HCT116 (cell line): ENCODE measurements around the gene LYRM7. TPM values are rescaled to one million over a fixed set of nuclear protein-coding genes. Genes with fewer than 3 reads are reported as not detected.

ENCODE experiments used
- ATAC-seq: fragments of 200-7000 bp; cut with Tn5 transposase; 2 replicates; pipeline ENCODE4 v1.9.1; 2020; ENCODE audit warnings: mild to moderate bottlenecking, moderate library complexity
- BruUV-seq: library from RNA; stranded (reverse); fragments of 400-500 nt; replicated peaks from 2 replicates; lab custom pipeline; 2021; lab: Mats Ljungman, UMichigan
- CTCF ChIA-PET: fragments of 300-600 bp; sonication (Branson Sonifier 250); formaldehyde crosslinking; loops from one replicate; lab custom pipeline; 2021; ENCODE audit warnings: antibody characterized with exemption; lab: Charles Lee
- POLR2A ChIA-PET: fragments of 300-600, 350-600 bp; sonication (Branson Sonifier 250); formaldehyde crosslinking; loops from one replicate; lab custom pipeline; 2021; ENCODE audit warnings: antibody characterized with exemption; lab: Charles Lee
- RAD21 ChIA-PET, 2 experiments: fragments of 300-600 bp; sonication (Branson Sonifier 250); formaldehyde crosslinking; loops; one replicate each; lab custom pipeline; 2023; ENCODE audit warnings: low total read pairs in 2 of 2; ENCODE audit not compliant: uncharacterized antibody in 2 of 2, unreplicated experiment in 2 of 2, low non-redundant PET in 1 of 2; lab: Charles Lee
- DNase-seq: peaks from one replicate; pipeline ENCODE4 v3.0.0-alpha.2; 2010; ENCODE audit warnings: low read depth, low spot score
- H2AFZ ChIP-seq: fragments of 200-600 bp; shearing (Covaris generic), sonication (generic); 2 replicates; pipeline ENCODE4 v1.6.1; 2017; ENCODE audit warnings: low read depth, mixed run types, mixed read lengths, antibody characterized with exemption, low read length; ENCODE audit not compliant: poor library complexity, severe bottlenecking
- H3K27ac ChIP-seq: 2 replicates; pipeline ENCODE4 v1.5.1; 2012; ENCODE audit warnings: low read depth, low read length
- H3K27me3 ChIP-seq: fragments of 200-600 bp; sonication (generic); 2 replicates; pipeline ENCODE4 v1.6.1; 2016; ENCODE audit warnings: mixed run types, low read length, mixed read lengths; ENCODE audit not compliant: insufficient read depth
- H3K36me3 ChIP-seq, 2 experiments: fragments of 200-500 bp in 1 of 2; fragments of 200-600 bp in 1 of 2; sonication (Bioruptor generic) in 1 of 2; sonication (generic) in 1 of 2; 2 replicates each; pipeline versions ENCODE4 v1.5.1 to v1.6.1; 2014 to 2016; ENCODE audit warnings: low read length in 2 of 2, inconsistent platforms in 1 of 2, mixed read lengths in 1 of 2, mixed run types in 1 of 2; ENCODE audit not compliant: insufficient read depth in 2 of 2, control insufficient read depth in 1 of 2
- H3K4me1 ChIP-seq, 2 experiments: fragments of 200-600 bp in 1 of 2; sonication (generic) in 1 of 2; 2 replicates each; pipeline versions ENCODE4 v1.5.1 to v1.6.1; 2012 to 2017; ENCODE audit warnings: low read length in 2 of 2, inconsistent platforms in 1 of 2, mild to moderate bottlenecking in 1 of 2, mixed read lengths in 1 of 2, mixed run types in 1 of 2, moderate library complexity in 1 of 2; ENCODE audit not compliant: insufficient read depth in 2 of 2, control insufficient read depth in 1 of 2
- H3K4me2 ChIP-seq: fragments of 200-600 bp; sonication (generic); 2 replicates; pipeline ENCODE4 v1.6.1; 2017; ENCODE audit warnings: mixed run types, low read length, mixed read lengths
- H3K4me3 ChIP-seq, 2 experiments: fragments of 200-600 bp in 1 of 2; sonication (generic) in 1 of 2; replicated peaks in 1 of 2; 2 replicates each; pipeline ENCODE4 v1.5.1; 2011 to 2016; ENCODE audit warnings: low read length in 2 of 2, control low read depth in 1 of 2, low read depth in 1 of 2, mild to moderate bottlenecking in 1 of 2, mixed read lengths in 1 of 2, mixed run types in 1 of 2
- H3K79me2 ChIP-seq: fragments of 200-600 bp; sonication (generic); 2 replicates; pipeline ENCODE4 v1.6.1; 2017; ENCODE audit warnings: mild to moderate bottlenecking, mixed run types, low read length, moderate library complexity, mixed read lengths; ENCODE audit not compliant: insufficient read depth
- H3K9ac ChIP-seq: fragments of 200-600 bp; sonication (generic); 2 replicates; pipeline ENCODE4 v1.6.1; 2016; ENCODE audit warnings: low read length, mixed read lengths
- H3K9me2 ChIP-seq: fragments of 200-600 bp; sonication (generic), shearing (Covaris generic); 2 replicates; pipeline ENCODE4 v1.6.1; 2017; ENCODE audit warnings: mixed run types, mild to moderate bottlenecking, moderate library complexity; ENCODE audit not compliant: insufficient read depth
- H3K9me3 ChIP-seq, 2 experiments: fragments of 200-500 bp in 1 of 2; fragments of 200-600 bp in 1 of 2; sonication (Bioruptor generic) in 1 of 2; sonication (generic) in 1 of 2; 2 replicates each; pipeline ENCODE4 v1.6.1; 2014 to 2017; ENCODE audit warnings: low read length in 2 of 2, mixed read lengths in 2 of 2, inconsistent platforms in 1 of 2, low read depth in 1 of 2, mild to moderate bottlenecking in 1 of 2, mixed run types in 1 of 2, moderate library complexity in 1 of 2; ENCODE audit not compliant: control insufficient read depth in 1 of 2, insufficient read depth in 1 of 2
- H4K20me1 ChIP-seq: fragments of 200-600 bp; sonication (generic), shearing (Covaris generic); 2 replicates; pipeline ENCODE4 v1.6.1; 2017; ENCODE audit warnings: mixed run types, mild to moderate bottlenecking, moderate library complexity; ENCODE audit not compliant: insufficient read depth
- ATF3 ChIP-seq: IDR thresholded peaks from 2 replicates; pipeline ENCODE4 v1.6.1; 2012
- CEBPB ChIP-seq: IDR thresholded peaks from 2 replicates; pipeline ENCODE4 v1.6.1; 2012; ENCODE audit warnings: low read depth
- ELF1 ChIP-seq: IDR thresholded peaks from 2 replicates; pipeline ENCODE4 v1.6.1; 2012; ENCODE audit warnings: low read depth, borderline replicate concordance
- FOSL1 ChIP-seq: IDR thresholded peaks from 2 replicates; pipeline ENCODE4 v1.6.1; 2012; ENCODE audit warnings: low read depth
- POLR2A ChIP-seq: IDR thresholded peaks from 2 replicates; pipeline ENCODE4 v1.7.0; 2011; ENCODE audit warnings: borderline replicate concordance; ENCODE audit not compliant: insufficient read depth, insufficient read length; ENCODE audit errors: extremely low read depth
- POLR2AphosphoS5 ChIP-seq: IDR thresholded peaks from 2 replicates; pipeline ENCODE4 v1.6.1; 2011; ENCODE audit warnings: mild to moderate bottlenecking, low read depth, low read length, moderate library complexity
- RAD21 ChIP-seq: IDR thresholded peaks from 2 replicates; pipeline ENCODE4 v1.6.1; 2012; ENCODE audit warnings: low read depth, mild to moderate bottlenecking
- REST ChIP-seq: IDR thresholded peaks from 2 replicates; pipeline ENCODE4 v1.6.1; 2012; ENCODE audit warnings: low read depth
- SIN3A ChIP-seq: IDR thresholded peaks from 2 replicates; pipeline ENCODE4 v1.6.1; 2012; ENCODE audit warnings: low read depth
- SP1 ChIP-seq: IDR thresholded peaks from 2 replicates; pipeline ENCODE4 v1.6.1; 2012; ENCODE audit warnings: low read depth
- SRF ChIP-seq: IDR thresholded peaks from 2 replicates; pipeline ENCODE4 v1.6.1; 2012; ENCODE audit warnings: low read depth
- TCF7L2 ChIP-seq: IDR thresholded peaks from 2 replicates; pipeline ENCODE4 v1.7.0; 2011; ENCODE audit warnings: borderline replicate concordance, inconsistent platforms; ENCODE audit not compliant: insufficient read depth, insufficient read length; ENCODE audit errors: extremely low read depth
- ZBTB33 ChIP-seq: IDR thresholded peaks from 2 replicates; pipeline ENCODE4 v1.6.1; 2011; ENCODE audit warnings: mild to moderate bottlenecking, low read length, moderate library complexity; ENCODE audit not compliant: insufficient replicate concordance; ENCODE audit errors: extremely low read depth
- ZNF274 ChIP-seq: fragments of 200-500 bp; sonication (Bioruptor generic); IDR thresholded peaks from 2 replicates; pipeline ENCODE4 v1.6.1; 2014; ENCODE audit warnings: mild to moderate bottlenecking, low read depth, low read length, inconsistent platforms
- intact Hi-C: fragments of 100-400 bp; cut with micrococcal nuclease; formaldehyde crosslinking; loops from 2 replicates; pipeline ENCODE4 v1.10.0; 2022
- total RNA-seq: library from RNA; stranded (reverse); gene quantifications from one replicate; pipeline ENCODE4 v1.2.1, GENCODE V29; 2021; ENCODE audit not compliant: unreplicated experiment

LYRM7 gene
- total RNA-seq, 1 experiment from 2014 or later: 14.4 TPM

GRCh38 chr5:131150408-131150807, 20.3 kb upstream of the LYRM7 start:
- no TSS peak for BruUV-seq
- Histone ChIP-seq H3K36me3 (no peaks in the 10 kb centered on the region), H2AFZ (no peak overlapping the region), H3K4me3 (no peak overlapping the region), H3K79me2 (no peaks in the 10 kb centered on the region), H3K4me2 (no peak overlapping the region), H3K9ac (no peak overlapping the region), H4K20me1 (no peaks in the 10 kb centered on the region), H3K27ac (no peak overlapping the region), H3K27me3 (no peaks in the 10 kb centered on the region), H3K9me2 (no peaks in the 10 kb centered on the region), H3K9me3 (no peaks in the 10 kb centered on the region), H3K4me1 (no peaks in the 10 kb centered on the region)
- RAD21 ChIA-PET: no interaction called here
- TF ChIP-seq SRF: no peak
- TF ChIP-seq RAD21: no peak
- TF ChIP-seq CEBPB: no peak
- TF ChIP-seq SP1: no peak
- TF ChIP-seq ELF1: no peak
- TF ChIP-seq ZBTB33: no peak
- CTCF ChIA-PET: no interaction called here
- POLR2A ChIA-PET: no interaction called here
- ATAC-seq (no peak), DNase-seq (no peak)
- intact Hi-C loops: no loop called here

GRCh38 chr5:131151216-131151615, 19.5 kb upstream of the LYRM7 start:
- POLR2A ChIA-PET: no interaction called here
- Histone ChIP-seq H3K4me2 (no peak overlapping the region), H3K36me3 (no peaks in the 10 kb centered on the region), H3K9me3 (no peaks in the 10 kb centered on the region), H4K20me1 (no peaks in the 10 kb centered on the region), H3K9ac (no peak overlapping the region), H3K27ac (no peak overlapping the region), H3K9me2 (no peaks in the 10 kb centered on the region), H3K4me3 (no peak overlapping the region), H3K79me2 (no peaks in the 10 kb centered on the region), H3K27me3 (no peaks in the 10 kb centered on the region), H2AFZ (no peak overlapping the region), H3K4me1 (no peaks in the 10 kb centered on the region)
- CTCF ChIA-PET: no interaction called here
- no peak for ATAC-seq
- RAD21 ChIA-PET: no interaction called here
- no TSS peak for BruUV-seq
- DNase-seq: no peak
- intact Hi-C loops: no loop called here
- no peak for TF ChIP-seq REST
- no peak for TF ChIP-seq SIN3A
- no peak for TF ChIP-seq POLR2AphosphoS5
- no peak for TF ChIP-seq ATF3
- no peak for TF ChIP-seq ZNF274
- no peak for TF ChIP-seq FOSL1
- TF ChIP-seq POLR2A: no peak
- TF ChIP-seq SRF: no peak
- no peak for TF ChIP-seq TCF7L2
